HCT116 (cell line): ENCODE data around the gene PLD5.

Experiments used
- CEBPB ChIP-seq: IDR thresholded peaks from 2 replicates; pipeline ENCODE4 v1.6.1; 2012; ENCODE audit warnings: low read depth
- EZH2 ChIP-seq: fragments of 200-600 bp; sonication (generic); IDR thresholded peaks from 2 replicates; pipeline ENCODE4 v1.6.1; 2017; ENCODE audit warnings: antibody characterized with exemption, mixed run types
- JUND ChIP-seq: IDR thresholded peaks from 2 replicates; pipeline ENCODE4 v1.6.1; 2012
- POLR2A ChIP-seq: IDR thresholded peaks from 2 replicates; pipeline ENCODE4 v1.7.0; 2011; ENCODE audit warnings: borderline replicate concordance; ENCODE audit not compliant: insufficient read depth, insufficient read length; ENCODE audit errors: extremely low read depth
- POLR2AphosphoS5 ChIP-seq: IDR thresholded peaks from 2 replicates; pipeline ENCODE4 v1.6.1; 2011; ENCODE audit warnings: mild to moderate bottlenecking, low read depth, low read length, moderate library complexity
- SIN3A ChIP-seq: IDR thresholded peaks from 2 replicates; pipeline ENCODE4 v1.6.1; 2012; ENCODE audit warnings: low read depth
- SRF ChIP-seq: IDR thresholded peaks from 2 replicates; pipeline ENCODE4 v1.6.1; 2012; ENCODE audit warnings: low read depth
- TCF7L2 ChIP-seq: IDR thresholded peaks from 2 replicates; pipeline ENCODE4 v1.7.0; 2011; ENCODE audit warnings: borderline replicate concordance, inconsistent platforms; ENCODE audit not compliant: insufficient read depth, insufficient read length; ENCODE audit errors: extremely low read depth
- ZNF274 ChIP-seq: fragments of 200-500 bp; sonication (Bioruptor generic); IDR thresholded peaks from 2 replicates; pipeline ENCODE4 v1.6.1; 2014; ENCODE audit warnings: mild to moderate bottlenecking, low read depth, low read length, inconsistent platforms
- TF ChIP-seq, protein P1 (sequence below), 3 experiments: fragments of 200-600 bp in 1 of 3; sonication (generic) in 1 of 3; IDR thresholded peaks in 2 of 3; conservative IDR thresholded peaks in 1 of 3; 2 replicates each; pipeline ENCODE4 v1.5.1; 2012 to 2017; ENCODE audit warnings: low read depth in 2 of 3, low read length in 2 of 3, antibody characterized with exemption in 1 of 3, borderline replicate concordance in 1 of 3, control low read depth in 1 of 3, mild to moderate bottlenecking in 1 of 3, mixed read lengths in 1 of 3, mixed run types in 1 of 3, moderate library complexity in 1 of 3; ENCODE audit not compliant: insufficient read depth in 1 of 3
- TF ChIP-seq, protein P2 (sequence below): IDR thresholded peaks from 2 replicates; pipeline ENCODE4 v1.6.1; 2012
- TF ChIP-seq, protein P3 (sequence below): IDR thresholded peaks from 2 replicates; pipeline ENCODE4 v1.6.1; 2012; ENCODE audit warnings: low read depth

DNA sequence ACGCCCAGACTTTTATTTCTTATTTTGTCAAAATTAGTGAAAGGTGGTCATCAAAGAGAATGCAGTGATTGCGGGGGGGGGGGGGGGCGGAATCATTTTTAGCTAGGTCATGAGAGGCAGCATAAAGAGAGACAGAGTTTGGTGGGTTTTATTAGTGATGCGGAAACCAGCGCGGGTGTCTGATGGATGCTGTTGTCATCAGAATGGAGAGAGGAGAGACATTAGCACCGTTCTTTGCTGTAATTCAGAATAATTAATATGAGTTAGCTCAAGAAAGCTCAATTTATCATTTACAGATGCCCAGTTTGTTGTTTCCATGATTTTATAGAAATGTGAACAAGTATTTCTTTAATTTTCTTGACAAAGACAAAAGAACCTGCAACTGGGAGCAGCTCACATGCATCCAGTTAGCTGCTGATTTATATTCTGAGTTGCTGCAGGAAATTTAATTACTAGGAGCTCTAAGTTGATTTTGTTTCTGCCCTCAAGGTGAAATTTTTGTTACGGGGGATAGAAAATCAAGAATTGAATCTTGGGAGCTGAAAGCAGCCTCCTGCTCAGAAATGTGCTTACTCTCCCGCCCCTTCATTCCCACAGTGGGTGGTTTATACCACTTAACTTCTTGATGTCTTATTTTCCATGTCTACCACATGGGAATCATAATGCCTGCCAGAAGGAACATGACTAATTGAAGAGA, 392.2 kb downstream of the PLD5 start:
- TF ChIP-seq, protein P1, sequence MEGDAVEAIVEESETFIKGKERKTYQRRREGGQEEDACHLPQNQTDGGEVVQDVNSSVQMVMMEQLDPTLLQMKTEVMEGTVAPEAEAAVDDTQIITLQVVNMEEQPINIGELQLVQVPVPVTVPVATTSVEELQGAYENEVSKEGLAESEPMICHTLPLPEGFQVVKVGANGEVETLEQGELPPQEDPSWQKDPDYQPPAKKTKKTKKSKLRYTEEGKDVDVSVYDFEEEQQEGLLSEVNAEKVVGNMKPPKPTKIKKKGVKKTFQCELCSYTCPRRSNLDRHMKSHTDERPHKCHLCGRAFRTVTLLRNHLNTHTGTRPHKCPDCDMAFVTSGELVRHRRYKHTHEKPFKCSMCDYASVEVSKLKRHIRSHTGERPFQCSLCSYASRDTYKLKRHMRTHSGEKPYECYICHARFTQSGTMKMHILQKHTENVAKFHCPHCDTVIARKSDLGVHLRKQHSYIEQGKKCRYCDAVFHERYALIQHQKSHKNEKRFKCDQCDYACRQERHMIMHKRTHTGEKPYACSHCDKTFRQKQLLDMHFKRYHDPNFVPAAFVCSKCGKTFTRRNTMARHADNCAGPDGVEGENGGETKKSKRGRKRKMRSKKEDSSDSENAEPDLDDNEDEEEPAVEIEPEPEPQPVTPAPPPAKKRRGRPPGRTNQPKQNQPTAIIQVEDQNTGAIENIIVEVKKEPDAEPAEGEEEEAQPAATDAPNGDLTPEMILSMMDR (IDR thresholded peaks at IDR 0.05 in 2 of 3, conservative IDR thresholded peaks at IDR 0.05 in 1 of 3; ENCODE audit: borderline replicate concordance in 1 of 3, insufficient read depth in 1 of 3, low read depth in 2 of 3, low read length in 2 of 3) = no peak
- TF ChIP-seq CEBPB (no peak), POLR2A (no peak), ZNF274 (no peak), JUND (no peak), TCF7L2 (no peak), EZH2 (no peak), SRF (no peak), SIN3A (no peak), POLR2AphosphoS5 (no peak)
- TF ChIP-seq, protein P2, sequence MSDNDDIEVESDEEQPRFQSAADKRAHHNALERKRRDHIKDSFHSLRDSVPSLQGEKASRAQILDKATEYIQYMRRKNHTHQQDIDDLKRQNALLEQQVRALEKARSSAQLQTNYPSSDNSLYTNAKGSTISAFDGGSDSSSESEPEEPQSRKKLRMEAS = no peak
- TF ChIP-seq, protein P3, sequence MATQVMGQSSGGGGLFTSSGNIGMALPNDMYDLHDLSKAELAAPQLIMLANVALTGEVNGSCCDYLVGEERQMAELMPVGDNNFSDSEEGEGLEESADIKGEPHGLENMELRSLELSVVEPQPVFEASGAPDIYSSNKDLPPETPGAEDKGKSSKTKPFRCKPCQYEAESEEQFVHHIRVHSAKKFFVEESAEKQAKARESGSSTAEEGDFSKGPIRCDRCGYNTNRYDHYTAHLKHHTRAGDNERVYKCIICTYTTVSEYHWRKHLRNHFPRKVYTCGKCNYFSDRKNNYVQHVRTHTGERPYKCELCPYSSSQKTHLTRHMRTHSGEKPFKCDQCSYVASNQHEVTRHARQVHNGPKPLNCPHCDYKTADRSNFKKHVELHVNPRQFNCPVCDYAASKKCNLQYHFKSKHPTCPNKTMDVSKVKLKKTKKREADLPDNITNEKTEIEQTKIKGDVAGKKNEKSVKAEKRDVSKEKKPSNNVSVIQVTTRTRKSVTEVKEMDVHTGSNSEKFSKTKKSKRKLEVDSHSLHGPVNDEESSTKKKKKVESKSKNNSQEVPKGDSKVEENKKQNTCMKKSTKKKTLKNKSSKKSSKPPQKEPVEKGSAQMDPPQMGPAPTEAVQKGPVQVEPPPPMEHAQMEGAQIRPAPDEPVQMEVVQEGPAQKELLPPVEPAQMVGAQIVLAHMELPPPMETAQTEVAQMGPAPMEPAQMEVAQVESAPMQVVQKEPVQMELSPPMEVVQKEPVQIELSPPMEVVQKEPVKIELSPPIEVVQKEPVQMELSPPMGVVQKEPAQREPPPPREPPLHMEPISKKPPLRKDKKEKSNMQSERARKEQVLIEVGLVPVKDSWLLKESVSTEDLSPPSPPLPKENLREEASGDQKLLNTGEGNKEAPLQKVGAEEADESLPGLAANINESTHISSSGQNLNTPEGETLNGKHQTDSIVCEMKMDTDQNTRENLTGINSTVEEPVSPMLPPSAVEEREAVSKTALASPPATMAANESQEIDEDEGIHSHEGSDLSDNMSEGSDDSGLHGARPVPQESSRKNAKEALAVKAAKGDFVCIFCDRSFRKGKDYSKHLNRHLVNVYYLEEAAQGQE = no peak
